Measurements from ENCODE around the gene BLTP2. TPM values are rescaled to one million over a fixed set of nuclear protein-coding genes. Genes with fewer than 3 reads are reported as not detected.
"Not testable (repeated sequence)": the region's sequence is repeated elsewhere in the genome, so short reads cannot be mapped to it uniquely, and the experiment has no call there.

BLTP2 gene
- polyA plus RNA-seq, 1 donor: 50.6 TPM

DNA sequence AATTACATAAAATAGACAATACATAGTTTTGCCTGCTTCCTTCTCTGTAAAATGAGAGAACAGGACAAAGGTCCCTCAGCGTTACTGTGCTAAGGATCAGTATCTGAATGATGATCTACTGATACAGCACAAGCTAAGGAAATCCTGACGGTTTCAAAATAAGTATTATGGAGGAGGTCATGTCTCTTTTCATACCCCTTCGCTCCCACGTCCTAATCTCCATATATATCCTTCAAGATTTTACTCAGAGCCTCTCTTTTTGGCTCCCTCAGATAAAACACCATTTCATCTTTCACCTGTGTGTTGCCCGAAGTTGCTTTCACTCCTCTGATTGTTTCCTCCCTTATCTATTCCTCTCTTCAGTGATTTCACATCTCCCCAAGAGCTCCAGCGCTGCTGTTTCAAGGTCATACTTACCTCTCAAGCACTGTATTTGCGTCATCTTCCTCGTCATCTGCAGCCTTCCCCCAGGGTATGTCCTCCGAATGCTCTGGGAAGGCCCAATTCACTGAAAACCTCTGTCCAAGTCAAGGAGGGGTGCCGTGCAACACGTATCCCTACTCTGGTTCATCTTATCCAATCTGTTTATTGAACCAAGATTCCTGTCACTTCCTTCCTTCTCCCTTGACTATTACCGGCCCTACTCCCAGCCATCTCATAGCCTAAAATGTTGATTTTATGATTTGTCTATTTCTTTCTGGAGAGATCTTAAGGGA lies 1.2 kb upstream of the BLTP2 start:
- DNase-seq (ENCODE audit: low read depth): no peak

DNA sequence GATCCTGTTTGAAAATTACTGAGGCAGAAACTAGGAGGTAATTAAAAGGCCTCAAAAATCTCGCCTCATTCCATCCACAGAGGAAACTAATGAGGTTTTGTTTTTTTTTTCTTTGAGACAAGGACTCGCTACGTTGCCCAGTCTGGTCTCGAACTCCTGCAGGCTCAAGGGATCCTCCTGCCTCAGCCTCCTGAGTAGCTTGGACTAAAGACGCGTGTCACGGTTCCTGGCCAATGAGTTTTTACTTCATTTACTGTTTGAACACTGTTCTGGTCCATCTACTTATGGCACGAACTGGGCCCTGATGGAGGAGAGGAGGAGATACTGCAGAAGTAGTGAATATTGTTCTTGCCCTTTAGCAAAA lies 600 bp upstream of the BLTP2 start:
- DNase-seq (ENCODE audit: low read depth): no peak

DNA sequence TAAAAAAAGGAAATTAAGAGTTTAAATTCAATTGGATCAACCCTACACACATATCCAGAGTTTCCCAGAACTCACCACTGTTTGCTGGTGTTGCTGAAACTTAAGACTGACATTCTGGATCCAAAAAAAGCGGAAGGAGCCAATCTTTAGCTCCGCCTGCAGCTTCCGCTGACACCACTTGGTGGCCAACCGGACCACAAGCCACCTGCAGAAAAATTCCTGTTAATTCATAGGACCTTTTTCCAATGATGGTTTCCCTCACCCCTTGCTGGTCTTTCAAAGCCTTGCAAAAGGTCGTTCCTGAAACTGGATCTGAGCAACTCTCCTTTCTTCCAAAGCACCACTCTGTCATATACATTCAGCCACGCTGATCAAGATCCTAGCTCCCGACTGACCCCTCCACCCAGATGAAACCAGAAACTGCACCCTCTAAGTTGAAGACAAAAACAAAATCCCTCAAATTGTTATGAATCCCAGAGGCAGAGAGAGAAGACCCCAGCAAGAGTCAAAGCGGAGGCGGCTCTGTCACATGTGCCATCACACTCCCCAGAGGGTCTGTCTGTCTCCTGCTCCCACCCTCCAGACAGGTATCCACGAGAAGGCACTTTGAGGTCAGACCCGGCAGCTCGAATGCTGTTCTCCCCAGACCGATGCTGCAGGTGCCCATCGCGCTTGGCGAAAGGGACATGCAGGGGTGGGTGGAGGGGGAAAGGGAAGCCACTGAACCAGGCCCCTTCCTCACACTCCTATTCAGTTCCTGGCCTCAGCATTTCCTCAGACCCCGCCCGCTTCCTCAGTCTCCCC lies 773 bp downstream of the BLTP2 start:
- no peak for DNase-seq (ENCODE audit: low read depth)

DNA sequence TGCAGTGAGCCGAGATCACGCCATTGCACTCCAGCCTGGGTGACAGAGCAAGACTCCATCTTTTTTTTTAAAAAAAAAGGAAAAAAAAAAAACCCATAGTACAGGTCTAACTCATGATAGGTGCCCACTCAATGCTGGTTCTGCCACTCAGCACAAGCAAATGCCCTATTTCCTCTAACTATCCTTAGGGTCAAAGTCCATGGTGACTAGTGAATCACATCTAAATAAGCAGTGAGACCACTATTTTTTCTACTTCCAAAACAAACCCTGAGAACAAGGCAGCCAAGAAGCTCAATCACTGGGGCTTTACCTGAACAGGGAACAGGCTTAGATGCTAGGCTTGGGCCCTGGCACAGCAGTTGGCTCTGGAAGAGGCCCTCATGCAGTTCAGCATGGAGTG lies 3.4 kb downstream of the BLTP2 start:
- DNase-seq (ENCODE audit: low read depth): no peak

DNA sequence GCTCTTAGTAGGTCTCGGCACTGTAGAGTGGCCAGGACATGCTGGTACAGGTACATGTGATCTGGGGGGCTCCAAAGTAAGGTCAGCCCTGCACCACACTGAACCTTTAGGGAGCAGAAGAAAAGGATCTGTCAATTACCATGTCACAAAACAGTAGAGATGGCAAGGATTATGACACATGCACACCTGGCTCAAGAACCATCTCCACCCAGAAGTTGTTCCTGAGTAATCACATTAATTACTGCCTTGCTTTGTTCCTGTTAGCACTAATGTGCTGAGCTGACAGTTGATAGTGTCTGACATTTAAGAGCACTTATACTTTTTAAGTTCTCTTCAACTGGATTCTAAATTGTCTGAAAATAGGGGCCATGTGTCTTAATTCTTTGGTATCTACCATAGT lies 9.5 kb downstream of the BLTP2 start:
- no peak for DNase-seq (ENCODE audit: low read depth)

DNA sequence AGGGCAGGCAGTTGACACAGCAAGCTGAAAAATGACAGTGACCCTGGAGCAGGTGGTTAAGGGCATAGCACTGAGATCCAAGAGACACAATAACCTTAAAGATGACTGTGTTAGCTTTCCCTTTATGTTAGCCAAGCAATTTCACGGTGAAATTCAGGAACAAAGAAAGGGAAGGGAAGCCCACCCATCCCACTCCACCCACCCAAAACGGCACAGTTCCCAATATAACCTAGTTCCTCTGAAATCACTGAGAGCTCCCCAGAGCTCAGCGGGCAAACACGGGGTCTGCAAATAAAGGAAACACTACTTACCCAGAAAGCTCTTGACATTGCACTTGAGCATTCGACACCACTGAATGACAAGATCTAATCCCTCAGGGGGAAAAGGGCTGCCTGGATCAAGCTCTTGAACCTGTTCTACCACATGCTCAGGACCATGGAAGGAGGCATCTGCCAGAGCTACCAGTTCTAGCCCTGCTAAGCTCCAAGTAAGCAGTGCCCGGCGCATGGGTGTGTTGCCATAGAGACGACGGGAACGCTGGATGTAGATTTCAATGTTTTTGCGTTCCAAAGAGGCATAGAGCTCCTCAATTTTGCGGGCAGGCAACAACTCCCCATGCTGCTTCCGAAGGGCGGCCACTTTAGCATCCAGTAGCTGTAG lies 10.6 kb downstream of the BLTP2 start:
- no peak for DNase-seq (ENCODE audit: low read depth)

DNA sequence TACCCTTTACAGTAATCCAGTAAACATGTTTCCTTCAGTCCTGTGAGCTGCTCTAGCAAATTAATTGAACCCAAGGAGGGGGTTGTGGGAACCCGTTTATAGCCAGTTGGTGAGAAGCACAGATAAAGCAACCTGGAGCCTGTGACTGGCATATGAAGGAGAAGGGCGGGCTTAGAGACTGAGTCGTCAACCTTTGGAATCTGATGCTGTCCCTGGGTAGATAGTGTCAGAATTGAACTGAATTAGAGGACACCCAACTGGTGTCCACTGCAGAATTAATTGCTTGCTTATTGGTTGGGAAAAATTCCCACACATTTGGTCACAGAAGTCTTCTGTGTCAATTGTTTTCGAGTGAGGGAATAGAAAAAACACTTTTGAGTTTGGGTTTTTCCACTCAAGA lies 18.1 kb downstream of the BLTP2 start:
- no peak for DNase-seq (ENCODE audit: low read depth)

DNA sequence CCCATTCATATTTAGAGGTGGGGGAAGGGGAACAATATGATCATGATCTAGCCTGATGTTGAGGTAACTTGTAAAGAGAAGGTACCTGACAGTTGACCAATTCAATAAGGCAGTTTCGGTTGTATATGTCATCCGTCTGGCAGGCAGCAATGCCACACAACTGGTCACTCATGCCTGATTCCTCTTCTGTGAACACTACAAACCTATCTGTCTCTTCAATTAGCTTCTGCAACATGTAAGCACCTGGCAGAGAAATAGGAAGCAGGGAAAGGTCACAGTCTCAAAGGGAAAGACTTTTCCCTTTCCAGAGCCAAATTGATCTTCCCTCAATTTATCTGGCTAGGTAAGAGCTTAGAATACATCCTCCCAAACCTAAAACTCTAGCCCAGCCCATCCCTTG lies 20.8 kb downstream of the BLTP2 start:
- DNase-seq (ENCODE audit: low read depth): no peak

DNA sequence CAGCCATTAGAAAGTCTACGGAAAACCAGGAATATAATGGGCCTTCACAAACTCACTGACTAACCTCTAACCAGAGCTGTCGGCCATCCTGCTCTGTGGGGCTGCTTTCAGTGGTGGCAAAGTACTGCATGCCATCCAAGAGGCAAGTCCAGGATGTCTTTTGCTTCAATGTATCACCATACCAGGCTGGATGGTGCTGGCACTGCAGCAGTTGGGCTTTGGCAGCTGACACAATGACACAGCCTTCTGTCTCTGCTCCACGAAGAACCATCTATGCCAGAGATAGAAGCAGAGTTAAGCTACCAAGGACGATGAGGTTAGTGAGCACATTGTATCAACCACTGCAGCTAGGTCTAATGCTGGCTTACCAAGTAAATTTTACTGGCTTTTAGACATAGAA lies 21.3 kb downstream of the BLTP2 start:
- DNase-seq (ENCODE audit: low read depth): no peak

DNA sequence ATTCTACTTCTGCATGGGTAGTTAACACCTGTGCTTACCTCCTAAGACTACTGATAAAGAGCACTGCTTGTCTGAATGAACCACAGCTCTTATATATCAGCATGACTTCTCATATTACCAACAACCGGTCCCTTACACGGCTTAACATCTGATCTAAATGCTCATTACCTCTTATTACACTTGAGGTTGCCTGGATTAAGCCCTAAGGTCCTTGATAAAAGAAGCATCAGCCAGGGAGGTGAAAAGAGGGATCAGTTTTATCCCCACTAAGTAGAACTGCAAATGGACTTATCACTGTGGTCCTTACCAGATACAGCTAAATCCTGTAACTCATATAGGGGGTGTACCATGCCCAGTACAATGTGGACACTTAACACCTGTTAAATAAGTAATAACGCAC lies 22.8 kb downstream of the BLTP2 start:
- no peak for DNase-seq (ENCODE audit: low read depth)

DNA sequence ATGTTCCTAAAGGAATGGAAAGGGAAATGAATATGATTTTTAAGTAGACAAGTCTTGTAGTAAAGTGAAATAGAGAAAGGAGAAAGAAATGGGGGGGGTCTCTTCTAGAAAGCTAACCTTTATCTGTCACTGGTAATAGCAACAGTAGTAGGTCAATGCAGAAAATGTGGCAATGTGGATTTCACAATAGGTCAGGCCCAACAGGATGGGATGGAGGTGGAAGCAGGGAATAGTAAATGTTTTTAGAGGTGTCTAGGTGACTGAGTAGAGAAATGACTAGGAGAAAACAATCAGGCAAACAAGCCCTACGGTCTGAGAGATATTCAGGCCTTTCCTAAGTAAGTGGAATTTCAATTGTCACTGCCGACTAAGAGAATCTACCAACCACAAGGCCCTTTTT lies 24.9 kb downstream of the BLTP2 start:
- DNase-seq (ENCODE audit: low read depth): no peak

DNA sequence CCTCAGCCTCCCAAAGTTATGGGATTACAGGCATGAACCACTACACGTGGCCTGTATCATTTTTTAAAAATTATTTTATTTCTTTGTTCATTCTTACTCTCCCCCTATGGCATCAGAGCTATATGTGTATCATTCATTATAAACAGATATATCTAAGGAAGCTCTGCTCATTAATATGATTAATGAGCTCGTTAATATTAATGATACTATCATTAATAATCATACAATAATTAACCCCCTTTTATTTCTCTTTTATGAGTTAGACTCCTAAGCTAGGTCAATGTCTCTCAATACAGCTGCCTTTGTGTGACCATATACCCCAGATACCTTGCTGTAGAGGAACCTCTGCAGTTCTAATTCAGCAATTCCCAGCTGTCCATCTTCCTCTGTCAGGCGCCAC lies 26.5 kb downstream of the BLTP2 start:
- no peak for DNase-seq (ENCODE audit: low read depth)

DNA sequence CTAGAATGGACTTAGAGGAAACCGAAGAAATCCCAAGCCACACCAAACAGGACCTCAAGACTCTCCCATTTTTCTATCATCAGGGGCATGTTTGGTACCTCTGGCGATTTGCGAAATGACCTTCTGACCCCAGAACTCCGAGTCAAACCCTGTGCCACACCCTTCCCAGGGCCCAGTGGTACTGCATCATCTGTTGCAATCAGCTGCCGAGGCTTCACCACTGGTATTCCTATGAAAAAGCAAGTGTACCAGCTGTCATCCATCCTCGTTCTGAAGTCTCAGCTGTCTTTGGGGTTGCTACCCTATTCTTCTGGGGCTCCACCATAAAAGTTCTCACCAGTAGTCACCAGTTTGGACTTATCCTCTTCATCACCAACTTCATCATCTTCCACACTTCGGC lies 28.7 kb downstream of the BLTP2 start:
- no peak for DNase-seq (ENCODE audit: low read depth)

DNA sequence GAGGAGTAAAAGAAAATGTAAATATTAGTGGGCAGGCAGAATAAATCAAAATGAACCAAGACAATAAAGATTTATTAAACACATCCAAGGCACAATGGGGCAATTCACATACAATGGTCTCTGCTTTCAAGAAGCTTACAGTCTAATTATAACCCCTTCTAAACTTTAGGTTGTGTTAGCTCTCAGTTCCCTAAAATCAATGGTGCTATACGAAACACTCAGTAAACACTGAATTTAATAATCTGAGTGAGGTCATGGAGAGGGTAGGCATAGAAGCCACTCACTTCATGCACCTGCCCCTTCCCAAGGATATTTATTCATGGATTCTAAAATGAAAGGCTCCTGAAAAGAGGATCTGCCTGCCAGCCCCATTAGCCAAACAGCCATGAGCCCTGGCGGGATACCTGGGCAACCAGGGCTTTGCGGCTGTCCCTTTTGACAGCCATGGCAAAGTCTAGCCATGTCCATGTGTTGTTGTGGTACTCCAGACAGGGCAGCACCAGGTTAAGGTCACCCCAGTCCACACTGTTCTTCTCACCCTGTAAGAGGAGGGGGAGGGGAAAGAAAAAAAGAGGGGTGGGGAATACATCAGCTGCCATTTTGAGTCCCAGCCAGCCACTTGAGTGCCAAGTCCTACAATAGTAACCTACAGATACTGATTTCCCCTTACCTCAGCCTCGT lies 29.6 kb downstream of the BLTP2 start:
- DNase-seq (ENCODE audit: low read depth): no peak

DNA sequence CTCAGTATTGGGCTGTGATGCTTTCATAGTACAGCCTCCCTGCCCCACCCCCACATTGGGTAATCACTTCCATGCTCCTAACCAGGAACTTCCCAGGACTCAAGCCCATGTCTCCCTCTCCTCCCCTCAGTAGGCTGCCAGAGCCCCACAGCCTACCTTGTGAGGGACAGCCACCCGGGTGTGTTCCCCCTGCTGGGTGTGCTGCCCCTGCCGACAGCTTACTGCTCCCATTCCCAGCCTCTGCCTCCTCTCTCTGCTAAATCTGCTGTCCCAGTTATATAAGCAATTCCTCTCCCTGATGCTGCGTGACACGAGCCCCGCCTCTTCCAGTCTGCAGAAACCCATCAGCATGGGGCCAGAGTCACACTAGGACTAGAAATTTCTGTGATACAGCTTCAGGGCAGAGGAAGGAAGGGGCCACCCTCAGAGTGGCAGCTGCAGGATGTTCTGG lies 31.0 kb downstream of the BLTP2 start, which contains the start of gene RSKR:
Gene RSKR, minus strand, starts transcription at position 255 of the 451 bp plus-strand sequence. Its CDS starts 24 bp downstream, at position 231.
- DNase-seq (ENCODE audit: low read depth): no peak

DNA sequence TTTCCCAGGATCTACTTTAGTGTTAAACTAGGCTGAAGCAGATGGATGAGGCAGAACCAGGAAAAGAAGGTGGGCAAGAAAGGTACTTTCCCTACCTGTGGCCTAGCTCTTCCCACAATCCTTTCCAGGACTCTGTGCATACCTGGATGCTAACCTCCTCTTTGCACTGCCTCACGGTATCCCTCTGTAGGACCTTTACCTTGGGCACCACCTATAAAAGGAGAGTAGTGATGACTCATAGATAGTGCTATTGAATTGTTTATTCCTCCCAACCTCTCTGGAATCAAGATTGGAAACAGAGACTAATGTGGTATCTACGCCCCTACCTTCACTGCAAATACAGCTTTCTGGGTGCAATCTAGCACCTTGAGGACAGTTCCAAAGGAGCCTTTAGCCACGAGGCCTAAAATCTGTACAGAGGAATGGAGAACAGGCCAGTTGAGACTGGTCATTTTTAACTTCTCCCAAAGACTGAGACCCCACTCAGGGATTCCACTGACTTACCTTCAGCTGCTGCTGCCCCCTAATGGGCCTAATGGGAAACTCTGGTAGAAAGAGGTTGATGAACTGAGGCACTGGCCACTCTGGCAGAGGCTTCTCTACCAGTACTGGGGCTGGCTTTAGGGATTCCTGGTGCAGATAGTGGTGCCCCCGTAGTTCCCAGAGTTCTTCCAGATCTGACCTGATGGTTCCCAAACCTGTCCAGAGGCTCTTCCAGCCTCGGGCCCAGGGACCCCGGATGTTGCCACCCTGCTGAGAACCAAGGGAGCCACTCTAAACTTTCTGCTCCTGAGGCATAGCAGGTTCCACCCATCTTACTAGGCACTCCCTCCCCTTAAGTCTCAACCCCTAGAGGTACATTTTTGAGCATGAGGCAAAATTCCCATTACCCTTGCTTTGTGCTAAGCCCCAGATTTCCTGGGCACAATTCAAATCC lies 31.8 kb downstream of the BLTP2 start:
- DNase-seq (ENCODE audit: low read depth): no peak

DNA sequence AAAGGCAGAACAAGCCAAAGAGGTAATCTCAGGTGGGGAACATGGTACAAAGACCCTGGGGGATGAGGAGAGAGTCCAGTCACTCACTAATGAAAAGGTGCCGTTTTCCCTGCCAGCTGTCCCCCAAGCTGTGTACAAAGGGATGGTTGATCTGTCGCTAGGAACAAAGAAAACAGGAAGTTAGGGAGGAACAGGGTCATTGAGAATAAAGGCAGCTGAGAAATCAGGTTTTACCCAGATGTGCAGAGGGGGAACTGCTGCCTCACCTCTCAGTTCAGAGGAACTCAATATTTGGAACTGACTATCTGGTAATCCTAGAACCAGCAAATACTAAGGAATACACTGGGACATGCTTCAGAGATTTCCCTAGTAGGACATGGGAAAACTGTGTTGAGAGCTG lies 32.4 kb downstream of the BLTP2 start:
- no peak for DNase-seq (ENCODE audit: low read depth)

DNA sequence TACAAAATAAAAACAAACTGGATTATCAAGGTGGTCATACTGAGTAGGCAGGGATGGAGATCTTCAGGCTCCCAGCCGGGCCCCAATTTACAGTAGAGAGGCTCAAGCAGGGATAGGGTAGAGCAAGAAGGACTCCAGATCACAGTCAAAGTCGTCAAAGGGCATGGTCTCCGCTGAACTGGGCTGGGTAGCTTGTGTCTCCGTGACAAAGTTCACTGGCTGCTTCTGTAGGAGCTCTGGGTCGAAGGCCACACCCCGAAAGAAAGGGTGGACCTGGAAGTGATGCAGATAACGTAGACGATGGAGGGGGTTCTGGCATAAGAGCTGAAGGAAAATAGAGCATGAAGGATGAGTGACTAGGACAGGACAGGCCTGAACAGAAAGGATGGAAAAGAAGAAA lies 34.6 kb downstream of the BLTP2 start:
- no peak for DNase-seq (ENCODE audit: low read depth)

DNA sequence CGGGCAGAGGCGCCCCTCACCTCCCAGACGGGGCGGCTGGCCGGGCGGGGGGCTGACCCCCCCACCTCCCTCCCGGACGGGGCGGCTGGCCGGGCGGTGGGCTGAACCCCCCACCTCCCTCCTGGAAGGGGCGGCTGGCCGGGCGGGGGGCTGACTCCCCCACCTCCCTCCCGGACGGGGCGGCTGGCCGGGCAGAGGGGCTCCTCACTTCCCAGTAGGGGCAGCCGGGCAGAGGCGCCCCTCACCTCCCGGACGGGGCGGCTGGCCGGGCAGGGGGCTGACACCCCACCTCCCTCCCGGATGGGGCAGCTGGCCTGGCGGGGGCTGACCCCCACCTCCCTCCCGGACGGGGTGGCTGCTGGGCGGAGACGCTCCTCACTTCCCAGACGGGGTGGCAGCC lies 40.9 kb downstream of the BLTP2 start:
- DNase-seq (ENCODE audit: low read depth): not testable (repeated sequence)

DNA sequence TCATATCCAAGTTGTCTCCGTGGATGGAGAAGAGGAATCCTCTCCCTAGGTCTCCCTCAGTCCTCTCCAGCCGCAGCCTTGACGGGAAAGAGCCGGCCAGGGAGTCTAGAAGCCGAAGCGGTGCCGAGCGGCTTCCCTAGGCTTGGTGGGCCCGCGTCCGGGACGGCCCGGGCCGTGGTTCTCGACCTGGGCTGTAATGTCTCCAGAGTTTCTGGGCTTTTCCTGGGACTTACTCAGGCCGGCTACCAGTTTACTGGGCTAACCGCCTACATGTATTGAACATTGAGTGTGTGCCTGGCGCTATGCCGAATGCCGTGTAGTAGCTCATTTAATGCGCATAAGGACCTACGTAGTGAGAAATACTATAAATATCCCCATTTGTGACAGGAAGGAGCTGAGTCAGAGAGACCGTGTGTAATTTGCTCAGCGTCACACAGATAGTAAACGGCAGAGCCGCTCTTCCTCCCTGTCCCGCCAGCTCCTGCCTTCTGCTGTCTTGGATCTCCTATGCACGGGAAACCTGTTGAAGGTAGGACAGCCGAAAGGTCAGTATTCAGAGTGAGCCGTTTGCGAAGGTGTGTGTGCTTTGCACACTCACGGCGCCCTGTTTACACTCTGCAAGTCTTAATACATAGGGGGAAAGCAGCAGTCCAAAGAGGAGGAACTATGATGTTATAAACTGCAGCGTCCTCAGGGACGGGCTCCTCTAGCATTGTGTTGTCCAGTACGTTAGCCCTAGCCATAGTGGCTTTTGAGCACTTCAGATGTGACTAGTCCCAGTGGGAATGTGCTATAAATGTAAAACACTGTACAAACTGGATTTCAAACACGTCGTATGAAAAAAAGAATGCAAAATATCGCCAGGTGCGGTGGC lies 45.4 kb downstream of the BLTP2 start:
- peak; percentile 35 for DNase-seq (ENCODE audit: low read depth)
